K562 (cell line): Measurements from ENCODE around the gene CEP192. TPM values are rescaled to one million over a fixed set of nuclear protein-coding genes. Genes with fewer than 3 reads are reported as not detected.

ENCODE experiments used
- ATAC-seq: fragments of 200-7000 bp; cut with Tn5 transposase; 3 replicates; pipeline ENCODE4 v1.9.1; 2020; ENCODE audit warnings: moderate library complexity
- BruUV-seq: library from RNA; stranded (reverse); fragments of 400-500 nt; replicated peaks from 2 replicates; lab custom pipeline; 2021; lab: Mats Ljungman, UMichigan
- CTCF ChIA-PET: fragments of 300-600 bp; formaldehyde crosslinking; extraction: SDS; loops from one replicate; lab custom pipeline; 2021; ENCODE audit warnings: low intra/inter-chr PET ratio; lab: Yijun Ruan, JAX
- POLR2A ChIA-PET: fragments of 300-600, 350-650 bp; sonication (Branson Sonifier 250); formaldehyde crosslinking; extraction: SDS; loops from one replicate; lab custom pipeline; 2021; ENCODE audit warnings: antibody characterized with exemption, inconsistent platforms; lab: Yijun Ruan, JAX
- DNase-seq, 4 experiments: peaks; one replicate each; pipeline versions ENCODE4 v3.0.0 to v3.0.0-alpha.2; 2011 to 2018; ENCODE audit warnings: low spot score in 3 of 4, mixed read lengths in 3 of 4; ENCODE audit errors: extremely low read depth in 1 of 4
- FAIRE-seq: peaks from 2 replicates; lab custom pipeline; 2011; peaks lifted over from hg19 to GRCh38; lab: Jason Lieb, UNC
- H2AFZ ChIP-seq: 2 replicates; pipeline ENCODE4 v1.6.0; 2011; ENCODE audit warnings: low read depth, low read length, control low read depth, inconsistent platforms
- H3K27ac ChIP-seq: fragments of 200-600 bp; 3 replicates; pipeline ENCODE4 v1.8.0; 2011; ENCODE audit warnings: low read depth, mild to moderate bottlenecking, control low read depth, inconsistent platforms, low read length, moderate library complexity, mixed read lengths; ENCODE audit errors: extremely low read depth
- H3K27me3 ChIP-seq, 2 experiments: fragments of 300-600 bp in 1 of 2; 2 replicates in 1 of 2; 3 replicates in 1 of 2; pipeline versions ENCODE4 v1.6.0 to v1.8.0; 2011; ENCODE audit warnings: inconsistent platforms in 2 of 2, low read length in 2 of 2, mild to moderate bottlenecking in 1 of 2, mixed read lengths in 1 of 2, moderate library complexity in 1 of 2; ENCODE audit not compliant: control insufficient read depth in 2 of 2, insufficient read depth in 2 of 2
- H3K36me3 ChIP-seq: fragments of 300-600 bp; 3 replicates; pipeline ENCODE4 v1.8.0; 2011; ENCODE audit warnings: mild to moderate bottlenecking, low read length, inconsistent platforms; ENCODE audit not compliant: control insufficient read depth, insufficient read depth
- H3K4me1 ChIP-seq, 2 experiments: fragments of 200-600 bp in 1 of 2; replicated peaks in 1 of 2; 2 replicates in 1 of 2; 3 replicates in 1 of 2; pipeline versions ENCODE4 v1.5.1 to v1.8.0; 2011; ENCODE audit warnings: inconsistent platforms in 2 of 2, low read length in 2 of 2, mild to moderate bottlenecking in 1 of 2, mixed read lengths in 1 of 2, moderate library complexity in 1 of 2; ENCODE audit not compliant: control insufficient read depth in 2 of 2, insufficient read depth in 2 of 2
- H3K4me2 ChIP-seq: 2 replicates; pipeline ENCODE4 v1.6.1; 2011; ENCODE audit warnings: low read length, control low read depth, inconsistent platforms, mixed read lengths; ENCODE audit not compliant: insufficient read depth
- H3K4me3 ChIP-seq: fragments of 200-600 bp; sonication (generic), shearing (Covaris generic); 2 replicates; pipeline ENCODE4 v1.5.1; 2016; ENCODE audit warnings: control low read depth, inconsistent platforms
- H3K79me2 ChIP-seq: fragments of 200-600 bp; 3 replicates; pipeline ENCODE4 v1.8.0; 2011; ENCODE audit warnings: low read length, inconsistent platforms; ENCODE audit not compliant: control insufficient read depth, insufficient read depth
- H3K9ac ChIP-seq, 2 experiments: 2 replicates each; pipeline versions ENCODE4 v1.6.0 to v1.6.1; 2011; ENCODE audit warnings: low read depth in 2 of 2, low read length in 2 of 2, control low read depth in 1 of 2, inconsistent platforms in 1 of 2, mild to moderate bottlenecking in 1 of 2, mixed read lengths in 1 of 2; ENCODE audit not compliant: insufficient read depth in 1 of 2
- H3K9me1 ChIP-seq: one replicate; pipeline ENCODE4 v1.6.0; 2011; ENCODE audit warnings: inconsistent platforms, mild to moderate bottlenecking, low read length, moderate library complexity; ENCODE audit not compliant: control insufficient read depth, insufficient read depth
- H3K9me3 ChIP-seq: replicated peaks from 2 replicates; pipeline ENCODE4 v1.5.1; 2011; ENCODE audit warnings: low read depth, low read length, inconsistent platforms; ENCODE audit not compliant: control insufficient read depth, insufficient read depth
- H4K20me1 ChIP-seq: replicated peaks from 2 replicates; pipeline ENCODE4 v1.6.1; 2011; ENCODE audit warnings: low read length, inconsistent platforms, mixed read lengths; ENCODE audit not compliant: control insufficient read depth, insufficient read depth
- ARHGAP35 ChIP-seq: fragments of 450-650 bp; IDR thresholded peaks from 2 replicates; pipeline ENCODE4 v1.6.1; 2018; ENCODE audit not compliant: partially characterized antibody
- DMBX1 ChIP-seq: fragments of 250-450 bp; sonication (Bioruptor Pico); IDR thresholded peaks from 2 replicates; pipeline ENCODE4 v1.8.0; 2022; ENCODE audit warnings: inconsistent platforms, mild to moderate bottlenecking, moderate library complexity, borderline replicate concordance
- FOS ChIP-seq: IDR thresholded peaks from 3 replicates; pipeline ENCODE4 v1.6.1; 2011; ENCODE audit not compliant: insufficient read length; ENCODE audit errors: extremely low read depth
- GTF2E2 ChIP-seq: fragments of 200-800 bp; sonication (Bioruptor generic); IDR thresholded peaks from 2 replicates; pipeline ENCODE4 v1.6.1; 2016; ENCODE audit warnings: missing genetic modification characterization, missing compliant biosample characterization
- NR4A1 ChIP-seq, 2 experiments: fragments of 250-450 bp in 1 of 2; fragments of 450-650 bp in 1 of 2; sonication (Bioruptor Pico) in 1 of 2; IDR thresholded peaks; 2 replicates each; pipeline versions ENCODE4 v1.4.0 to v1.6.1; 2016 to 2020; ENCODE audit warnings: mild to moderate bottlenecking in 2 of 2, missing compliant biosample characterization in 1 of 2, missing genetic modification characterization in 1 of 2, moderate library complexity in 1 of 2
- RBM17 ChIP-seq: fragments of 200-400 bp; formaldehyde crosslinking; IDR thresholded peaks from 2 replicates; pipeline ENCODE4 v1.6.1; 2017; ENCODE audit warnings: low read depth, mild to moderate bottlenecking, low read length, borderline replicate concordance
- REST ChIP-seq, 2 experiments: fragments of 450-650 bp; formaldehyde crosslinking in 1 of 2; IDR thresholded peaks; 2 replicates each; pipeline versions ENCODE4 v1.4.0 to v1.6.1; 2014 to 2020; ENCODE audit warnings: mild to moderate bottlenecking in 2 of 2, borderline replicate concordance in 1 of 2, low read depth in 1 of 2
- ZNF175 ChIP-seq: fragments of 200-800 bp; sonication (Bioruptor generic); IDR thresholded peaks from 2 replicates; pipeline ENCODE4 v1.6.1; 2016; ENCODE audit warnings: low read depth, mild to moderate bottlenecking, missing genetic modification characterization, missing compliant biosample characterization
- ZNF280A ChIP-seq: fragments of 450-650 bp; IDR thresholded peaks from 2 replicates; pipeline ENCODE4 v1.6.1; 2018; ENCODE audit warnings: mild to moderate bottlenecking, low read depth; ENCODE audit not compliant: partially characterized antibody
- WGBS: fragments of 100-300 bp; shearing (Covaris generic); methylation state at CpG from one replicate; pipeline ENCODE4 v1.1.6; 2016; ENCODE audit warnings: low coverage, mixed read lengths; ENCODE audit not compliant: insufficient coverage; ENCODE audit errors: missing lambda C conversion rate; 5-methylcytosine and 5-hydroxymethylcytosine counted together
- in situ Hi-C: fragments of 300-500 bp; cut with MboI; formaldehyde crosslinking; loops from 4 replicates; pipeline ENCODE4 v1.15.0; 2018; ENCODE audit warnings: inconsistent platforms, mixed read lengths
- intact Hi-C: fragments of 100-400 bp; cut with micrococcal nuclease; formaldehyde crosslinking; loops from 2 replicates; pipeline ENCODE4 v1.14.2; 2022
- polyA plus RNA-seq, 8 experiments: library from polyadenylated mRNA; depleted of rRNA in 4 of 8; stranded (reverse) in 5 of 8; unstranded in 3 of 8; fragments of >200 nt; fragmentation: Nextera tagmentation in 2 of 8; fragmentation: Illumina TruSeq in 1 of 8; extraction: Ambion mirVana in 2 of 8; extraction: Trizol in 1 of 8; gene quantifications; 2 replicates each; pipeline versions ENCODE4 v1.2.1 to v1.2.3, GENCODE V29; 2011 to 2014; ENCODE audit warnings: inconsistent platforms in 1 of 8, missing spikeins in 1 of 8
- total RNA-seq, 7 experiments: library from RNA; depleted of rRNA in 6 of 7; stranded (reverse); fragments of >200 nt in 6 of 7; fragmentation: Illumina TruSeq in 2 of 7; extraction: Trizol in 2 of 7; gene quantifications; 2 replicates each; pipeline versions ENCODE4 v1.2.1 to v1.2.3, GENCODE V29; 2011 to 2021; ENCODE audit warnings: low replicate concordance in 1 of 7

Gene CEP192
- total and polyA plus RNA-seq, 9 of the 15 experiments (the other 6 are each of a cell fraction or from before 2014, with no cell fraction given): 14.4 to 54.4 (median 35.8) TPM

DNA sequence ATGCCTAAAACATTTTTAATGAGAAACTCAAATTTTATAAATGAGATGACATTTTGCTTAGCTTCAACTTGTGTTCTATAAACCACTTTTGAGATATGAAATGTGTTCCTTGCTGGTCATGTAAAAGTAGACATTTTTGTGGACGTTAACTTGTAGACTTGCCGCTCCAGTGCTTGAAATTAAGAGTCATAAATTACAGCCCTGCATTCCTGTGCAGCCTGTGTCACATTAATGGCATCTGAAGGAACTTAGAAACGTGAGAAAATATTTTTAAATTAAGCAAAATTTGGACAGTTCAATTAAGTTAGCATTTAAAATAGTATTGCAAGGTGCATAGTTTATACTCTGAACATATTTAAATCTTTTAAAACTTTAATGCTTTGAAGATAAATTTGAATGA lies 129.1 kb downstream of the CEP192 start:
- H3K79me2 ChIP-seq: no peaks in the 10 kb centered on the region
- WGBS: 89% methylated on average over 3 of the region's 3 CpGs
- H3K4me2 ChIP-seq: no peak overlapping the region
- ATAC-seq: no peak
- no peaks in the 10 kb centered on the region for H3K9me1 ChIP-seq
- 0 out of 2 replicates have a peak, but pooled peaks cover 2% of the 10 kb centered on the region for H4K20me1 ChIP-seq
- H3K4me3 ChIP-seq: no peak overlapping the region
- H3K36me3 ChIP-seq: peaks cover 69% of the 10 kb centered on the region
- no peaks in the 10 kb centered on the region for H3K4me1 ChIP-seq
- no peak for TF ChIP-seq ARHGAP35
- TF ChIP-seq ZNF280A: no peak
- TF ChIP-seq DMBX1: no peak
- no peak for TF ChIP-seq REST (IDR thresholded peaks at IDR 0.05; ENCODE audit: borderline replicate concordance)
- no peak for TF ChIP-seq REST (CRISPR knock-in tag; IDR thresholded peaks at IDR 0.05; ENCODE audit: low read depth)
- no peak for TF ChIP-seq FOS
- TF ChIP-seq ZNF175 (CRISPR knock-in tag): no peak
- TF ChIP-seq NR4A1 (CRISPR knock-in tag; IDR thresholded peaks at IDR 0.05): no peak
- no peak for TF ChIP-seq NR4A1 (tag; IDR thresholded peaks at IDR 0.05)
- TF ChIP-seq RBM17: no peak
- no peak for TF ChIP-seq GTF2E2 (tag)
- H3K27ac ChIP-seq: no peak overlapping the region
- POLR2A ChIA-PET: no interaction called here
- DNase-seq: no peak
- no TSS peak for BruUV-seq
- no peaks in the 10 kb centered on the region for H3K27me3 ChIP-seq
- no peak overlapping the region for H3K9ac ChIP-seq
- CTCF ChIA-PET: no interaction called here
- intact Hi-C loops: no loop called here
- in situ Hi-C loops: no loop called here
- H3K9me3 ChIP-seq: no peaks in the 10 kb centered on the region
- no peak overlapping the region for H2AFZ ChIP-seq
- FAIRE-seq: no peak
